Left lung (tissue), 10 donors: Measurements from ENCODE around the gene REEP1. TPM values are rescaled to one million over a fixed set of nuclear protein-coding genes. Genes with fewer than 3 reads are reported as not detected.

ENCODE experiments used
- ATAC-seq: fragments of 200-7000 bp; cut with Tn5 transposase; one replicate; pipeline ENCODE4 v1.9.1; 2020; ENCODE audit warnings: moderate library complexity
- DNase-seq, 4 donors: peaks; one replicate each; pipeline ENCODE4 v3.0.0-alpha.2; 2013 to 2020
- H3K27ac ChIP-seq, 2 donors: fragments of 200-600 bp; sonication (generic) in 1 of 2; one replicate each; pipeline versions ENCODE4 v1.5.0 to v1.8.0; 2020 to 2021
- H3K27me3 ChIP-seq, 2 donors: fragments of 200-600 bp; sonication (generic) in 1 of 2; one replicate each; pipeline versions ENCODE4 v1.5.0 to v1.8.0; 2020 to 2021
- H3K36me3 ChIP-seq, 2 donors: fragments of 200-600 bp; sonication (generic) in 1 of 2; one replicate each; pipeline versions ENCODE4 v1.5.0 to v1.8.0; 2020 to 2021
- H3K4me1 ChIP-seq, 2 donors: fragments of 200-600 bp; one replicate each; pipeline ENCODE4 v1.8.0; 2021
- H3K4me3 ChIP-seq, 2 donors: fragments of 200-600 bp; sonication (generic) in 1 of 2; one replicate each; pipeline versions ENCODE4 v1.5.0 to v1.8.0; 2020 to 2021; ENCODE audit warnings: mild to moderate bottlenecking in 1 of 2
- H3K9me3 ChIP-seq, 2 donors: fragments of 200-600 bp; sonication (generic) in 1 of 2; one replicate each; pipeline versions ENCODE4 v1.5.0 to v1.8.0; 2020 to 2021
- CTCF ChIP-seq, 2 donors: fragments of 200-600 bp; sonication (generic) in 1 of 2; IDR thresholded peaks; one replicate each; pipeline versions ENCODE4 v1.5.0 to v1.8.0; 2021; ENCODE audit warnings: antibody characterized with exemption in 2 of 2
- intact Hi-C, 2 donors: fragments of 100-400 bp; cut with DNase I; formaldehyde crosslinking; loops; one replicate each; pipeline versions ENCODE4 v1.11.2 to v1.14.2; 2022
- polyA plus RNA-seq, 6 donors: library from polyadenylated mRNA; unstranded; fragments of 120-200 nt; gene quantifications; one replicate each; pipeline ENCODE4 v1.2.1, GENCODE V29; 2013; ENCODE audit not compliant: insufficient read length in 6 of 6
- total RNA-seq, 2 donors: library from RNA; stranded (reverse); fragmentation: NEBNext Ultra II Directional; extraction: Animal tissue kit (Norgen Biotek cat#: 25700); gene quantifications; one replicate each; pipeline ENCODE4 v1.2.1, GENCODE V29; 2021
- donor health status: DM: no; HTN: yes; CAD: no.
- donor health status: DM: no; HTN: no; CAD: no.

The REEP1 gene
- total and polyA plus RNA-seq, 8 donors, result 4.8 to 19.9 (median 17.1) TPM

GRCh38 chr2:86195055-86195807 lies 142.2 kb downstream of the REEP1 start, which contains the start of gene IMMT:
IMMT (minus strand) TSS chr2:86195462; CDS start chr2:86195382, 80 bp downstream.
- peak; percentile 95 for ATAC-seq
- no peaks in the 10 kb centered on the region for H3K27me3 ChIP-seq
- H3K9me3 ChIP-seq, result no peaks in the 10 kb centered on the region
- DNase-seq, result peak; percentile 95 to 98 (median 96)
- intact Hi-C loops, result no loop called here
- TF ChIP-seq CTCF (IDR thresholded peaks at IDR 0.05), result no peak
- peak within 1 kb of the TSS; percentile 75 to 99 for H3K4me3 ChIP-seq
- peaks cover 18 to 44% of the 10 kb centered on the region in 2 donors for H3K4me1 ChIP-seq
- H3K36me3 ChIP-seq, result no peaks in the 10 kb centered on the region
- H3K27ac ChIP-seq, result peak within 1 kb of the TSS; percentile 97 to 99

GRCh38 chr2:86194751-86195054 lies 142.7 kb downstream of the REEP1 start:
- Histone ChIP-seq H3K9me3 (no peaks in the 10 kb centered on the region), H3K27ac (peak overlapping the region; percentile 97 to 99), H3K4me3 (peak overlapping the region; percentile 75 to 99), H3K4me1 (peaks cover 18 to 45% of the 10 kb centered on the region in 2 donors), H3K36me3 (no peaks in the 10 kb centered on the region), H3K27me3 (no peaks in the 10 kb centered on the region)
- TF ChIP-seq CTCF (IDR thresholded peaks at IDR 0.05), result no peak
- intact Hi-C loops, result no loop called here
- peak in 1 of 4 donors; percentile 96 for DNase-seq
- ATAC-seq, result no peak

GRCh38 chr2:86193901-86194567 lies 143.4 kb downstream of the REEP1 start:
- Histone ChIP-seq H3K9me3 (no peaks in the 10 kb centered on the region), H3K27me3 (no peaks in the 10 kb centered on the region), H3K4me1 (peaks cover 18 to 50% of the 10 kb centered on the region in 2 donors), H3K36me3 (no peaks in the 10 kb centered on the region), H3K4me3 (peak overlapping the region; percentile 75 to 99), H3K27ac (peak overlapping the region; percentile 97 to 99)
- DNase-seq (no peak), ATAC-seq (no peak)
- TF ChIP-seq CTCF (IDR thresholded peaks at IDR 0.05), result no peak
- intact Hi-C loops, result no loop called here

GRCh38 chr2:86189782-86190416 lies 147.5 kb downstream of the REEP1 start:
- Histone ChIP-seq H3K36me3 (peaks cover 0 to 3% of the 10 kb centered on the region in 2 donors), H3K4me1 (peaks cover 19 to 66% of the 10 kb centered on the region in 2 donors), H3K27me3 (no peaks in the 10 kb centered on the region), H3K27ac (peak overlapping the region in 1 of 2 donors; percentile 16), H3K9me3 (no peaks in the 10 kb centered on the region), H3K4me3 (no peak overlapping the region)
- DNase-seq, result no peak
- intact Hi-C loops, result no loop called here
- no peak for ATAC-seq
- no peak for TF ChIP-seq CTCF (IDR thresholded peaks at IDR 0.05)

- intact Hi-C loops, result no loop called here
- no peak for ATAC-seq
- H3K4me1 ChIP-seq, result peaks cover 9 to 58% of the 10 kb centered on the region in 2 donors
These were observed 151.0 kb downstream of the REEP1 start for GRCh38 chr2:86186431-86186830.

More at GRCh38 chr2:86186431-86186830, 151.0 kb downstream of the REEP1 start:
- Histone ChIP-seq H3K9me3 (no peaks in the 10 kb centered on the region), H3K27me3 (no peaks in the 10 kb centered on the region), H3K4me3 (no peak overlapping the region), H3K27ac (peak overlapping the region in 1 of 2 donors; percentile 57), H3K36me3 (peaks cover 0 to 3% of the 10 kb centered on the region in 2 donors)
- DNase-seq, result no peak
- no peak for TF ChIP-seq CTCF (IDR thresholded peaks at IDR 0.05)
